ENCODE measurements around the gene VWA2.

DNA sequence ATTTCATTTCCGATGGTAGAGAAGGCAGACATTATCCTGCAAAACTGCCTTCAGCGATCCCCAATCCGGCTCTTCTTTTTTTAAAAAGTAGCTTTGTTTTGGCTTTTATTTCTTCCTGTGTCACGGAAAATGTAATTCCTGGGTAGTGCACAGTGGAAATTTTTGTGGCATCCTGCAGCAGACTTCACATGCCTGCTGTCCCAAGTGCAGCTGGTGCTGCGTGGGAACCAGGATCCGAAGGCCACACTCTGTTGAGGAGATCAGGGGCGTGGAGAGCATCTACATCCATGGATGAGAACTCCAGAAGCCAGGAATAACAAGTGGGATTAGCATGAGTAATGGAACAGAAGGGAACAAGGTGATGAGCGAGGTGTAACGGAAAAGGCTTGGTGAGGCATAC is 4.6 kb downstream of the VWA2 start:
- TF ChIP-seq KDM1A (IDR thresholded peaks at IDR 0.05; ENCODE audit: low read depth) (no peak), POLR2A (IDR thresholded peaks at IDR 0.05; ENCODE audit: low read length) (no peak), MAFK (IDR thresholded peaks at IDR 0.05; ENCODE audit: partially characterized antibody) (no peak), NR3C1 (IDR thresholded peaks at IDR 0.05) (no peak), RARB (CRISPR knock-in tag; IDR thresholded peaks at IDR 0.05) (no peak), ZFP36 (IDR thresholded peaks at IDR 0.05; ENCODE audit: borderline replicate concordance, partially characterized antibody) (no peak)
- TF ChIP-seq, protein P1, sequence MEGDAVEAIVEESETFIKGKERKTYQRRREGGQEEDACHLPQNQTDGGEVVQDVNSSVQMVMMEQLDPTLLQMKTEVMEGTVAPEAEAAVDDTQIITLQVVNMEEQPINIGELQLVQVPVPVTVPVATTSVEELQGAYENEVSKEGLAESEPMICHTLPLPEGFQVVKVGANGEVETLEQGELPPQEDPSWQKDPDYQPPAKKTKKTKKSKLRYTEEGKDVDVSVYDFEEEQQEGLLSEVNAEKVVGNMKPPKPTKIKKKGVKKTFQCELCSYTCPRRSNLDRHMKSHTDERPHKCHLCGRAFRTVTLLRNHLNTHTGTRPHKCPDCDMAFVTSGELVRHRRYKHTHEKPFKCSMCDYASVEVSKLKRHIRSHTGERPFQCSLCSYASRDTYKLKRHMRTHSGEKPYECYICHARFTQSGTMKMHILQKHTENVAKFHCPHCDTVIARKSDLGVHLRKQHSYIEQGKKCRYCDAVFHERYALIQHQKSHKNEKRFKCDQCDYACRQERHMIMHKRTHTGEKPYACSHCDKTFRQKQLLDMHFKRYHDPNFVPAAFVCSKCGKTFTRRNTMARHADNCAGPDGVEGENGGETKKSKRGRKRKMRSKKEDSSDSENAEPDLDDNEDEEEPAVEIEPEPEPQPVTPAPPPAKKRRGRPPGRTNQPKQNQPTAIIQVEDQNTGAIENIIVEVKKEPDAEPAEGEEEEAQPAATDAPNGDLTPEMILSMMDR (IDR thresholded peaks at IDR 0.05): no peak
- TF ChIP-seq, protein P2, sequence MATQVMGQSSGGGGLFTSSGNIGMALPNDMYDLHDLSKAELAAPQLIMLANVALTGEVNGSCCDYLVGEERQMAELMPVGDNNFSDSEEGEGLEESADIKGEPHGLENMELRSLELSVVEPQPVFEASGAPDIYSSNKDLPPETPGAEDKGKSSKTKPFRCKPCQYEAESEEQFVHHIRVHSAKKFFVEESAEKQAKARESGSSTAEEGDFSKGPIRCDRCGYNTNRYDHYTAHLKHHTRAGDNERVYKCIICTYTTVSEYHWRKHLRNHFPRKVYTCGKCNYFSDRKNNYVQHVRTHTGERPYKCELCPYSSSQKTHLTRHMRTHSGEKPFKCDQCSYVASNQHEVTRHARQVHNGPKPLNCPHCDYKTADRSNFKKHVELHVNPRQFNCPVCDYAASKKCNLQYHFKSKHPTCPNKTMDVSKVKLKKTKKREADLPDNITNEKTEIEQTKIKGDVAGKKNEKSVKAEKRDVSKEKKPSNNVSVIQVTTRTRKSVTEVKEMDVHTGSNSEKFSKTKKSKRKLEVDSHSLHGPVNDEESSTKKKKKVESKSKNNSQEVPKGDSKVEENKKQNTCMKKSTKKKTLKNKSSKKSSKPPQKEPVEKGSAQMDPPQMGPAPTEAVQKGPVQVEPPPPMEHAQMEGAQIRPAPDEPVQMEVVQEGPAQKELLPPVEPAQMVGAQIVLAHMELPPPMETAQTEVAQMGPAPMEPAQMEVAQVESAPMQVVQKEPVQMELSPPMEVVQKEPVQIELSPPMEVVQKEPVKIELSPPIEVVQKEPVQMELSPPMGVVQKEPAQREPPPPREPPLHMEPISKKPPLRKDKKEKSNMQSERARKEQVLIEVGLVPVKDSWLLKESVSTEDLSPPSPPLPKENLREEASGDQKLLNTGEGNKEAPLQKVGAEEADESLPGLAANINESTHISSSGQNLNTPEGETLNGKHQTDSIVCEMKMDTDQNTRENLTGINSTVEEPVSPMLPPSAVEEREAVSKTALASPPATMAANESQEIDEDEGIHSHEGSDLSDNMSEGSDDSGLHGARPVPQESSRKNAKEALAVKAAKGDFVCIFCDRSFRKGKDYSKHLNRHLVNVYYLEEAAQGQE (IDR thresholded peaks at IDR 0.05): no peak
- TF ChIP-seq, protein P3, sequence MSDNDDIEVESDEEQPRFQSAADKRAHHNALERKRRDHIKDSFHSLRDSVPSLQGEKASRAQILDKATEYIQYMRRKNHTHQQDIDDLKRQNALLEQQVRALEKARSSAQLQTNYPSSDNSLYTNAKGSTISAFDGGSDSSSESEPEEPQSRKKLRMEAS (IDR thresholded peaks at IDR 0.05): no peak

Data from A549 (cell line).